GM13977 (cell line): ENCODE data around the gene ABCA8.

Experiments
- DNase-seq: peaks from one replicate; pipeline ENCODE4 v3.0.0; 2012; ENCODE audit warnings: low spot score
- CTCF ChIP-seq: IDR thresholded peaks from 2 replicates; pipeline ENCODE4 v1.5.1; 2012; ENCODE audit warnings: mild to moderate bottlenecking, control low read depth; ENCODE audit not compliant: insufficient read depth; ENCODE audit errors: extremely low read depth, missing control alignments
- in situ Hi-C: fragments of 300-500 bp; cut with MboI; formaldehyde crosslinking; loops from one replicate; pipeline ENCODE4 v1.12.0; 2022; ENCODE audit warnings: low sequenced_read_pairs, low pct_unique_long_range_greater_than_20kb, mixed read lengths, inconsistent platforms; ENCODE audit not compliant: unreplicated experiment

Gene ABCA8

GRCh38 chr17:68860941-68861340 is 94.3 kb downstream of the ABCA8 start:
- in situ Hi-C loops: no loop called here
- no peak for TF ChIP-seq CTCF

GRCh38 chr17:68854452-68854851 is 100.7 kb downstream of the ABCA8 start:
- TF ChIP-seq CTCF: no peak
- in situ Hi-C loops: no loop called here
- DNase-seq: no peak

More at GRCh38 chr17:68860941-68861340, 94.3 kb downstream of the ABCA8 start:
- no peak for DNase-seq

- in situ Hi-C loops: no loop called here
- DNase-seq: no peak
- TF ChIP-seq CTCF: no peak
Observed at GRCh38 chr17:68853439-68853838, 101.8 kb downstream of the ABCA8 start.

DNA sequence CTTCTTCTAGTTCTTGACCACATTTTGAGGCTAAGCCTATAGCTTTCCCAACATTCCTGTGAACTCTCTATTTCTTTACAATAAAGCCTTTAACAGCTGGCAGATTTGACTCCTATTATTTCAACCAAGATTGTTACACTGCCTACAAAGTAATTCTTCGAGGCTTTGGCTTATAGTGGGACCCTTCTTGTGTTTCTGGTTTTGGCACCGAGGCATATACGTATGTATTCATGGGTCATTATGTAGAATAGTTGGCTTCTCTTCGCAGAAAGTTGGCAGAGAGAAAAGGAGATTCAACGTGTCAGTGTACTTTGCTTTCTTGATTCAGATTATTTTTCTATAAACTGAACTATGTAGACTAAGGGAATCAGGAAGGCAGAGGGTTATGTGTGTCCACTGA is 102.2 kb downstream of the ABCA8 start:
- no peak for DNase-seq
- in situ Hi-C loops: no loop called here
- no peak for TF ChIP-seq CTCF

- DNase-seq: no peak
- in situ Hi-C loops: no loop called here
- TF ChIP-seq CTCF: no peak
Observed at GRCh38 chr17:68851890-68852289, 103.3 kb downstream of the ABCA8 start.

DNA sequence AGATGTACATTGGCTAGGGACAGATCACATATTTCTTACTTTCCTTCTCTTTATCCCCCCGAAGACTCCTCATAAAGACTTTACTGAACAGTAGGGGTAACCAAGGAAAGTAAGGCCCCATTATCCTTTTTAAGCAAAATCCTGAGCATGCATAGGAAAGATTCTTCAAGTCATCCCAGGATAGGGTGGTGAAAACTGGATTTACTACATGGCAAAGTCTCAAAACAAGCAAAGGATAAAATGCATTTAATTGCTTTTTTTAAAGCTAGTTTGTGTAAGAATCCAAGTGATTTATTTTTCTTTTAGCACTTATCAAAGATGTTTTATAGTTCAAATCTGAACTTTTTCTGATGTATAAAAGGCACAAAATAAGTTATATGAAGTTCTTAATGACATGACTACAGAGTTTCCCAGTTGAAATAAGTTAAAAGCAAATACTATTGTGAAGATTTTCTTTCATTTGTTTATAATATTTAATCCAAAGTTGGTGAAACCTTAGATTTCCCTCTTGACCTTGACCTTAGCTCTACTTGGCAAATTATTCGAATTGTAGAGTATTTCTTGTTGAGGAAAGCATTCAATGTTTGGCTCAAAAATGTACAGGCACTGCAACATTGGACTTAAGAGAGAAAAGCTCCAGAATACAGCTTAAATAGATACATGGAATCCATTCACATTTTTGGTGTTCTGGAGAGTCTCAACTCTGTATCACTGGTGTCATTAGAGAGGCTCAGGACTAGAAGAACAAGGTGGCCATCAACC is 104.3 kb downstream of the ABCA8 start:
- no peak for TF ChIP-seq CTCF
- no peak for DNase-seq
- in situ Hi-C loops: no loop called here
